Left hindlimb (tissue), 1 donor: ENCODE data around the gene STMN1.

Experiments used
- DNase-seq: peaks from one replicate; pipeline ENCODE4 v3.0.0-alpha.2; 2018

The STMN1 gene

DNA sequence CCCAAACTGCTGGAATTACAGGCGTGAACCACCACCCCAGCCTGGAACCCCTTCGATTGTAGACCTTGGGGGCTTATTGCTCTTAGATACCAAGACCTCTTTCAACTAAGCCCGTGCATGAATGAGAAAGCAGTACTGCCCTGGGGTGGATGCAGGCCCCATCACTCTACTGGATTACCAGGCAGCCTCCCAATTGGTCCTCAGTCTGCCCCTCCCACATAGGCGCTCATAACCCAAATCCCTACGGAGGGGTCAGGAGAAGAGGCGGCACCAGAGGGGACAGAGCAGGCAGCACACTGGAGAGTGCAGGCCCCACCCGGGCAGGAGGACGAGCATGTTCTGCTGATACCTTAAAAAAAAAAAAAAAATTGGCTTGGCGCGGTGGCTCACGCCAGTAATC is 12.4 kb upstream of the STMN1 start:
- no peak for DNase-seq

GRCh38 chr1:25917996-25918395 is 11.8 kb upstream of the STMN1 start:
- no peak for DNase-seq

DNA sequence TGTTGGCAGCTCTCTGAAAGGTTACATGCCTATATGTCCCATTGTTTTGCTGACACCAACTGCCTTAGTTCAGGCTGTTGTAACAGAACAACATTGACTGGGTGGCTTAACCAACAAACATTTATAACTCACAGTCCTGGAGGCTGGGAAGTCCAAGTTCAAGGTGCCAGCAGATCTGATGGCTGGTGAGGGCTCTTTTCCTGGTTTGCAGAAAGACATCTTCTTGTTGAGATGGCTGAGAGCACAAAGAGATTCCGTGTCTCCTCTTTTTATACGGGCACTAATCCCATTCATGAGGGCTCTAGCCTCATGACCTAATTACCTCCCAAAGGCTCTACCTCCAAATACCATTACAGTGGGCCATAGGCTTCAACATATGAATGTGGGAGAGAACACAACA is 10.2 kb upstream of the STMN1 start:
- no peak for DNase-seq

DNA sequence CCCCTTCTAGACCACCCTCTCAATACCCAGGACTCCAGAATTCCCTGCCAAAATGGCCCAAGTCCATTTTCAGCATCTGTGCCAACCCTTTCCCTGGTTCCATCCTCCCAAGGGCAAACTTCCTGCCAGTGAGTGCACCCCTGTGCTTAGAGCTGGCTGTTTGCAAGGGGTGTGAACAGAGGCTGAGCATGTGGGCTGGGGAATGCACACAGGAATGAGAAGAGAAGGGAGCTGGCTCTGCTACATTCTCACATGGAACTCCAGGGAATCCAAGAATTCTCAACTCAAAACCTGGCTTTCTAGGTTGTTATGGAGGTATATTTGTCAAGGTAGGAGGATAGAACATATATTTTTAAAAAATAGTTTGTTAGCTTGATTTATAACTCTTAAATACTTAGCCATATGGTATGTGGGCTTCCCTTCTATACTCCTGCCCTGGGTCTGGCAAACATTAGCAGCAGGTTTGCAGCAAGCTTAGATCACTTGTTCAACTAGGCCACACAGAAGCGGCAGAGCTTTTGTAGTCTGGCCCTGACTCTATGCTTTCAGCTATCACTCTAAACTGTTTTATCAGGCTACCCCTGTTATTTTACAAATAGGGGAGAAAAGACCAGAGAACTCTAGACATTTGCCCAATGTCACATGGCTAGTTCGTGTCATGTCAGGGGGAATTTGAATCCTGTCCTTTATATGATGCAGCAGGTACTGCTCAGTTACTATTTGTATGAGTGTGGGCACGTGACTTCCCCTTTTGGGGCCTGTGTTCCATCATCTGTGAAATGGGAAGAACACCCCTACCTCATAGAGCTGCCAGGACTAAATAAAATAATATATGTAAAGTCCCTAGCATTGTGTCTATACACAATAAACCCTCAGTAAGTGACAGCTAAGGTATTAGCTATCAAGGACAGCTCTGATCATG is 8.1 kb upstream of the STMN1 start:
- no peak for DNase-seq

DNA sequence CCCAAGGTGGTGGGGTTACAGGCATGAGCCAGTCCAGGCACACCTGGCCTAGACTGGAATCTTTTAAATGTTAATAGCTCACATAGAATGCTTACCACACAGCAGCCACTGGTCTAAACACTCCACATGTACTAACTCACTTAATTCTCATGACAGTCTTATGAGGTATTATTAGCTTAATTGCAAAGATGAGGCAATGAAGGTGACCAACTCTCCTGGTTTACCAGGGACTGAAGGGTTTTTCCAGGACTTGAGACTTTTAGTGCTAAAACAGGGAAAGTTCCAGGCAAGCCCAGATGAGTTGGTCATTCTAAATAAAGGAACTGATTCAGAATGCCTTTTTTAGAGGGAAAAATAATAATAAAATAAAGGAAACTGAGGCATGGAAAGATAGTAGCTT is 7.0 kb upstream of the STMN1 start:
- no peak for DNase-seq

DNA sequence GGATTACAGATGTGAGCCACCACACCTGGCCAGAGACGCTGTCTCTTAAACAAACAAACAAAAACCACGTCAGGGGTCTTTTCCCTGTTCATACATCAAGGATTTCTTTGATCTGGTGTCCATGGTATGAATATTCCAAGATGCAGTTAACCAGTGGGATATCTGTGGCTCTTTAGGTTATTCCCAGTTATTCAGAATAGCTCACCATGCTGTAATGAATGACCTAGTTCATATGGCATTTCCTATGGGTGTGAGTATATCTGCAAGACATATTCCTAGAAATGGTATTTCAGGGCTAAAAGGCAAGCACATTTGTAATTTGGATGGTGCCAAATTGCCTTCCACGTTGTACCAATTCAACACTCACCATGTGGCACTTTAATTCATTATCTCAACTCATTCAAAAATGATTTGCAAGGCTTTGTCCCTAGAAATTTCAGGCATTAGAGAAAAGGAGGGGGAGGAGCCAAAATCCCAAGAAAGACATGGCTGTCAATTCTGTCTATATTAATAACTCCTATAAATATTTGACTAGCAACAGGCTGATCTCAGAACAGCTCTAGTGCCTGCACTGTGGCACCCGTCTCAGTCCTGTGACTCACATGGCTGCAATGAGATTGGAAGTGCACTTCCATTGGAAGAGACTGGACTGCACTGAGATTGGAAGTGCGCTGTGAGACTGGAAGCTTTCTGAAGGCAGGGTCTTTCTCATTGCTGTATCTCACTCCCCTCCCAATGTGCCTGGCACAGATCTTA is 6.0 kb upstream of the STMN1 start:
- no peak for DNase-seq

DNA sequence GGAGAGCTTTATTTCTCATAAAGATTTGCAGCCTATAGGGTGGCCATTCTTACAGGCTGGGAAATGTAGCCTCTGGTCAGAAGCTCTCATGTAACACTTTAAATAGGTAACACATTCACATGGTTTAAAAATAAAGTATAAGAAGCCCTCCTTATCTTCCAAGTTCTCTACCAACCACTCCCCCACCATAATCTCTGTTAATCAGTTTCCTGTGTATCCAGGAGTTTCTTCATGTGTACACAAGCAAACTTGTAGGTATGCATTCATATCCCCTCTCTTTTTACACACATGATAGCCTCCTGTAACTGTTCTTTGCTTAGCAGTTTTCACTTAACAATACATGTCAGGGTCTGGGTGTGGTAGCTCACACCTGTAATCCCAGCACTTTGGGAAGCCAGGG is 4.9 kb upstream of the STMN1 start:
- no peak for DNase-seq

DNA sequence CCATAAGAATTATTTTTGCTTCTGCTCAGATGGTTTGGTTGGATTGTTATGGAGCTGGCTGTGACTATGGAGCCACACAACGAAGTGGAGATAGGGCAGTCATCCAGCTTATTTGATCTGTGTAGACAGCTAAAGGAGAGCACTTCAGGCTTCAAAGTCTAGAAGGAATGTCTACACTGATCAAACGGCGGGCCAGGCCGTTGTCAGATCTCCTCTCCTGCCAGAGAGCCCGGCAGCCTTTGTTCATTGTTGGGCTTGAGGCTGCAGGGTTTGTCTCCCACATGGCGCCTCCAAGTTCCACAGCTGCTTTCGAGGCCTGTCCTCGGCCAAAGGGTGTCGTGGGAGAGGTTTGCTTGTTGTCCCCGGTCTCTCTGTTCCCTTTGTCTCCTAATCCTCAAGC is 2.8 kb upstream of the STMN1 start:
- no peak for DNase-seq

DNA sequence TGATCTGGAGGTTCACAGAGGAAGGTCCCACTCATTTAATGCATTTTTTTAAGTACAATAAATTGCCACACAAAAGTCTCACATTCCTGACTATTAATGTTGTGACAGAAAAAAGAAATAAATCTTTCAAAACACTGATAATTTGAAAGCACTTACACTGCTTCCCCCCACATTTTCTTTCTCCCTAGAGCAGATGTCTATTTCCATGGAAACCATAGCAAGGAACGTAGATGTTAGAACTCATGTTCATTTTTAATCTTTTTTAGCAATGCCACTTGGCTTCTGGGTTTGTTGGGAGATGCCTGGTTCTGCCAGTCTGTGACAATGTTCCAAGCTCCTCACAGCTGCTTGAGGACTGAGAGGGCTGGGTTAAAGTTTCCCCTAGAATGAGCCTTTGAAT is 1.9 kb upstream of the STMN1 start:
- DNase-seq = no peak

DNA sequence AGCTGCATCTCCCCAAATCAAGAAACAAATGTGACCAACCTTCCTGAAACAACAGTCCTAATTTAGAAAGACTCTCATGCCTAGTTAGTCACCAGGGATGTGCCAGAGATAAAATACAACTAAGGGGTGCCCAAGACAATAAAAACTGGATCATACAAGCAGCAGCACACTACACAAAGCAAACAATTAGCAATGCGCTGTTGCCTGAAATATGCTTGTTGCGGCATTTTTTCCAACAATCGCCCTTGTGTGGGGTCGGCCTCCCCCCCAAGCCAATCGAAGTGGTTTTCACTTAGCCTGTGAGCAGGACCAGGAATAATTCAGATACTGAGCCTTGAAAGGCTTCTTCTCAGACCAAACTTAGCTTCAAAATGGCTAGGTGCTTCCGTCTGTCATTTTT is 1.4 kb upstream of the STMN1 start:
- no peak for DNase-seq

- DNase-seq = no peak
Observed at GRCh38 chr1:25906644-25907300, 553 bp upstream of the STMN1 start.

GRCh38 chr1:25904943-25905679 is 1.1 kb downstream of the STMN1 start:
- DNase-seq = peak; percentile 98

GRCh38 chr1:25903986-25904385 is 2.2 kb downstream of the STMN1 start:
- no peak for DNase-seq

DNA sequence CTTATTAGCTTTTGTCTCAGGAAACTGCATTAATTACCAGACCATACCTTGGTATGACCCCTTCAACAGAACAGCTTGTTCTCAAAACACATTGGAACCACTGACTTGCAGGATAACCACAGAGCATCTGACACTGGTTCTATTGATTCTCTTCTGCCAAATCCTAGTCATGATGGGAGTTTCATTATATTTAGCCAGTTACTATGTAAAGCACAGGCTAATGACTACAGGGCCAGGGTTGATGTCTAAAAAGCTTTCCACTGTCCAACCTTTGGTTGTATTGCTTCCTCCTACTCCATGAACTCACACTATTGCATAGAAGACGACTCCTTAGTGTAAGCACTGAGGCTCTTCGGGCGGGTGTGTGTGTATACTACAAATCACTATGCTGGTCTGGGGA is 3.8 kb downstream of the STMN1 start:
- no peak for DNase-seq

- DNase-seq = no peak
Observed at GRCh38 chr1:25900219-25900618, 6.0 kb downstream of the STMN1 start.

GRCh38 chr1:25899792-25900191 is 6.4 kb downstream of the STMN1 start:
- no peak for DNase-seq

DNA sequence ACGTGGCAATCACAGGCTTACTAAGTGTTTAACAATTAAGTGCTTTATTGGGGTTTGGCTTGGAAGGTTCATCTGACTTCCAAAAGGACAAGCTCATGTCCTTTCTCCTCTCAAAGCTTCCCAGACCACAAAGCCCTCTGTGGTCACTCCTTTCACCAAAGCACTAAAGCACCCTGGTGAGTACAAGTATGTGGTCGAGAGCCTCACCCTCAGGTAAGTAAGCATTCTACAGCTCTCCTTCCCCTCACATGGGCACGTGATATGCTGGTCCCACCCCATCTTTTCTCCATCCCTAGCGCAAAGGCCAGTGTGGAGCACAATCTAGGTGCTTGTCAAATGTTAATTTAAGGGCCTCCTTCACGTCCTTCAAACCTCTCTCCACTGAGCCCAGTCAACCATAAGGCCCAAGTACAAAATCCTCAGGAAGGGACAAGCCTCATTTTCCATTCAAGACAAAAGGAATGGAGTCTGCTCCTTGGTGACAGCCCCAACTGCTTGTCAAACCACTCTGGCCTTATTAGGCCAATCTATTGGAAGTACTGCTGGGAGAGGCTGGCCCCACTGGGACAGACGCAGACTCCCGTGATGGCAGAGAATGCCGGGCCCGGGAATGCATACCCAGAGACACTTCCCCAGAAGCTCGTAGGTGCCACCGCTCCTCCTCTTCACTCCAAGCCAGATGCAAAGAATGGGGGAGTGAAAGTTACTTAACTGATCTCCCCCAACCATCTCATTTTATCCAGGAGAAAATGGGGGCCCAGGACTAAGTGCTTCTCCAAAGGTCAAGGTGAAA is 7.8 kb downstream of the STMN1 start:
- DNase-seq = no peak

DNA sequence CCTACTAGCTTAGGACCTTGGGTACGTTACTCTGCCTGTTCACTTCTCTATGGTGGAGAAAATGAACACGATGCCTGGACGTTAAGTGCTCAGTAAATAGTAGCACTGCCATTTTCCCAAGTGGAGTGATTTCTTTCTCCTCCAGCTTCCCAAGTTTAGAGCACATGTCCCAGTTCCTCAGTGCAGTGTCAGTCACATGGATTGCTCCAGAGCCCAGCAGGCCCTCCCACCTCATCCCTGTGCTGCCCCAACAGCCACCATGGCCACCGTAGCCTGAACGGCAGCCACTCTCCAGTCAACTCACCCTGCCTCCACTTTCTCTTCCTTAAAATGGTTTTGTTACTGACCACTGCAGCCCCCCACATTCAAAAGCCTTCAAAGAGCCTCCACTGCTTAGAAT is 8.5 kb downstream of the STMN1 start:
- DNase-seq = no peak

DNA sequence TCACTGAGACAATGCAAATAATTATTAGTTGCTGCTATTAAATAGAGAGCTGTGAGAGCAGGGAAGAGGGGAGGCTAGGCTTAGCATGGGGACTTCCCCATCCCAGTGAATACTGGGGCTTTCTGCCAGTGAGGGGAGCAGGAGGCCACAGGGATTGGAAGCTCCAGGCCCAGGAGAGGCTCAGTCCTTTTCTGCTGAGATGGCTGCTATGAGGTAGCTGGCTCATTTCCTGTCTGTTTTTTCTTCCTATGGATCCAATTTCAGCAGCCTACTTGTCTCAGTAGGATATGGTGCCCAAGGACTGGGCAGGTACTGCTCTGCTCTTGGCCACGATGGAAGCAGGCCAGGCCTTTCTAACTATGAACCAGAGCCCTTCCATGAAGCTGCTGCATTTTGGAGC is 10.0 kb downstream of the STMN1 start:
- no peak for DNase-seq

- peak; percentile 93 for DNase-seq
Observed at GRCh38 chr1:25895365-25895990, 10.7 kb downstream of the STMN1 start.

GRCh38 chr1:25893116-25893515 is 13.1 kb downstream of the STMN1 start:
- no peak for DNase-seq

DNA sequence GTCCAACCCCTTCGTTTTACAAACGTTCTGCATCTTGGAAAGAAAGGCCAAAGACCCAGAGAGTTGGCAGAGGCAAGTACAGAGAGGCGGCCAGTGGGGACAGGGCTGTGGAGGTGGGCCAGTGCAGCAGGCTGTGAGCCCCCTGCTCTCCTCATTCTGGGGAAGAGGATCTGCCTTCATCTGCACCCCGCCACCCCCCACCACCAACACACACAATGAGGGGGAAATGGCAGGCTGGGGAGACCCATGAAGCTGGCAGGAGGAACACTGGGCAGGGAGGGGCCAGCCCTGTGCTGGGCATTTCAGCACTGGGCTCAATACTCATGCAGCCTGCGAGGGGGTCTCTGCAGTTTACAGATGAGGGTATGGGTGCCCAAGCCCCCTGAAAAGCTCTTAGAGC is 14.6 kb downstream of the STMN1 start:
- DNase-seq = no peak
